Endothelial cell of umbilical vein (primary cell): Measurements from ENCODE around the gene TSPEAR.

Source experiments
- GATA2 ChIP-seq: IDR thresholded peaks from 2 replicates; pipeline ENCODE4 v1.7.0; 2011; ENCODE audit warnings: low read depth, mild to moderate bottlenecking, moderate library complexity, mixed read lengths, low read length; ENCODE audit not compliant: insufficient read length, insufficient read depth
- MYC ChIP-seq: IDR thresholded peaks from one replicate; pipeline ENCODE4 v1.6.1; 2011; ENCODE audit warnings: mild to moderate bottlenecking, low read depth, low read length
- TF ChIP-seq, protein P1 (sequence below), 2 donors: IDR thresholded peaks; 1 replicate in 1 of 2; 2 replicates in 1 of 2; pipeline ENCODE4 v1.5.1; 2011; ENCODE audit warnings: low read length in 2 of 2, mild to moderate bottlenecking in 2 of 2, moderate library complexity in 2 of 2, control low read depth in 1 of 2, inconsistent platforms in 1 of 2, low read depth in 1 of 2; ENCODE audit not compliant: insufficient read depth in 1 of 2; ENCODE audit errors: extremely low read depth in 1 of 2
- TF ChIP-seq, protein P2 (sequence below): IDR thresholded peaks from 2 replicates; pipeline ENCODE4 v1.6.1; 2011; ENCODE audit not compliant: insufficient read depth, insufficient read length

DNA sequence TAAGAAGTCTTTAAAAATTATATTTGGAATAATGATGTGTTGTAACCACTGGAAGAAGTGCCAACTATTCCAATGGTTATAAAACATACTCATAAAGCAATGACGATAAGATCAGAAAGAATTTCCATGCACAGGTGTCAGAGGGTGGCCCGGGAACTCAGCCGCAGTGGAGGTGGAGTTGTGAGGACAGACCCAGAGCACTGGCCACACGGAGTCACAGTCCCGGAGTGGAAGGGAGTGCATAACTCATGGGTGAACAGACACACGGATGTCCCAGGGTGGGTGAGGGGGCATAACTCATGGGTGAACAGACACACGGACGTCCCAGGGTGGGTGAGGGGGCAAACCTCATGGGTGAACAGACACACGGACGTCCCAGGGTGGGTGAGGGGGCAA is 135.3 kb downstream of the TSPEAR start:
- TF ChIP-seq, protein P1, sequence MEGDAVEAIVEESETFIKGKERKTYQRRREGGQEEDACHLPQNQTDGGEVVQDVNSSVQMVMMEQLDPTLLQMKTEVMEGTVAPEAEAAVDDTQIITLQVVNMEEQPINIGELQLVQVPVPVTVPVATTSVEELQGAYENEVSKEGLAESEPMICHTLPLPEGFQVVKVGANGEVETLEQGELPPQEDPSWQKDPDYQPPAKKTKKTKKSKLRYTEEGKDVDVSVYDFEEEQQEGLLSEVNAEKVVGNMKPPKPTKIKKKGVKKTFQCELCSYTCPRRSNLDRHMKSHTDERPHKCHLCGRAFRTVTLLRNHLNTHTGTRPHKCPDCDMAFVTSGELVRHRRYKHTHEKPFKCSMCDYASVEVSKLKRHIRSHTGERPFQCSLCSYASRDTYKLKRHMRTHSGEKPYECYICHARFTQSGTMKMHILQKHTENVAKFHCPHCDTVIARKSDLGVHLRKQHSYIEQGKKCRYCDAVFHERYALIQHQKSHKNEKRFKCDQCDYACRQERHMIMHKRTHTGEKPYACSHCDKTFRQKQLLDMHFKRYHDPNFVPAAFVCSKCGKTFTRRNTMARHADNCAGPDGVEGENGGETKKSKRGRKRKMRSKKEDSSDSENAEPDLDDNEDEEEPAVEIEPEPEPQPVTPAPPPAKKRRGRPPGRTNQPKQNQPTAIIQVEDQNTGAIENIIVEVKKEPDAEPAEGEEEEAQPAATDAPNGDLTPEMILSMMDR (IDR thresholded peaks at IDR 0.05; ENCODE audit: extremely low read depth in 1 of 2, insufficient read depth in 1 of 2, low read depth in 1 of 2, low read length in 2 of 2): no peak
- no peak for TF ChIP-seq MYC
- TF ChIP-seq, protein P2, sequence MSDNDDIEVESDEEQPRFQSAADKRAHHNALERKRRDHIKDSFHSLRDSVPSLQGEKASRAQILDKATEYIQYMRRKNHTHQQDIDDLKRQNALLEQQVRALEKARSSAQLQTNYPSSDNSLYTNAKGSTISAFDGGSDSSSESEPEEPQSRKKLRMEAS: no peak
- no peak for TF ChIP-seq GATA2
